ENCODE data around the gene SLC5A12.
A peak's percentile ranks its signal among the peaks of the same experiment; 100 is the strongest.

The SLC5A12 gene

GRCh38 chr11:26721948-26722475 is at the start of gene SLC5A12:
Gene SLC5A12, minus strand, starts transcription at chr11:26722060. Its CDS starts 346 bp downstream, at chr11:26721714.
- DNase-seq = no peak

- DNase-seq = peak in 1 of 2 experiments; percentile 21
Measured at GRCh38 chr11:26769027-26769426, 47.2 kb upstream of the SLC5A12 start.

- DNase-seq = no peak
Measured at GRCh38 chr11:26767060-26767459, 45.2 kb upstream of the SLC5A12 start.

GRCh38 chr11:26765323-26765722 is 43.5 kb upstream of the SLC5A12 start:
- DNase-seq = no peak

GRCh38 chr11:26764825-26765224 is 43.0 kb upstream of the SLC5A12 start:
- DNase-seq = no peak

- no peak for DNase-seq
Measured at GRCh38 chr11:26764315-26764714, 42.5 kb upstream of the SLC5A12 start.

GRCh38 chr11:26762089-26762488 is 40.2 kb upstream of the SLC5A12 start:
- peak in 1 of 2 experiments; percentile 51 for DNase-seq

GRCh38 chr11:26761361-26761809 is 39.5 kb upstream of the SLC5A12 start:
- DNase-seq = no peak

GRCh38 chr11:26757995-26758394 is 36.1 kb upstream of the SLC5A12 start:
- DNase-seq = no peak

- DNase-seq = no peak
Measured at GRCh38 chr11:26755762-26756161, 33.9 kb upstream of the SLC5A12 start.

- DNase-seq = peak; percentile 66 to 84
Measured at GRCh38 chr11:26753723-26754504, 32.1 kb upstream of the SLC5A12 start.

- DNase-seq = no peak
Measured at GRCh38 chr11:26749927-26750326, 28.1 kb upstream of the SLC5A12 start.

- no peak for DNase-seq
Measured at GRCh38 chr11:26743622-26744021, 21.8 kb upstream of the SLC5A12 start.

GRCh38 chr11:26742966-26743365 is 21.1 kb upstream of the SLC5A12 start:
- no peak for DNase-seq

GRCh38 chr11:26741036-26741435 is 19.2 kb upstream of the SLC5A12 start:
- no peak for DNase-seq

GRCh38 chr11:26739366-26740073 is 17.7 kb upstream of the SLC5A12 start:
- no peak for DNase-seq

- DNase-seq = no peak
Measured at GRCh38 chr11:26734691-26735090, 12.8 kb upstream of the SLC5A12 start.

GRCh38 chr11:26731084-26731456 is 9.2 kb upstream of the SLC5A12 start:
- no peak for DNase-seq

- DNase-seq = no peak
Measured at GRCh38 chr11:26730414-26731083, 8.7 kb upstream of the SLC5A12 start.

GRCh38 chr11:26729284-26729683 is 7.4 kb upstream of the SLC5A12 start:
- no peak for DNase-seq

- no peak for DNase-seq
Measured at GRCh38 chr11:26726960-26727359, 5.1 kb upstream of the SLC5A12 start.

GRCh38 chr11:26719998-26720397 is 1.9 kb downstream of the SLC5A12 start:
- DNase-seq = no peak

- no peak for DNase-seq
Measured at GRCh38 chr11:26719289-26719973, 2.4 kb downstream of the SLC5A12 start.

Data from NCI-H526 (cell line).